IPS DF 4.7 (cell line): Measurements from ENCODE around the gene DGCR2.
"Not testable (repeated sequence)": the region's sequence is repeated elsewhere in the genome, so short reads cannot be mapped to it uniquely, and the experiment has no call there.

Source experiments
- DNase-seq: peaks from one replicate; pipeline ENCODE4 v3.0.0-alpha.2; 2013; ENCODE audit warnings: low spot score; ENCODE audit errors: extremely low read depth

Gene DGCR2, protein sequence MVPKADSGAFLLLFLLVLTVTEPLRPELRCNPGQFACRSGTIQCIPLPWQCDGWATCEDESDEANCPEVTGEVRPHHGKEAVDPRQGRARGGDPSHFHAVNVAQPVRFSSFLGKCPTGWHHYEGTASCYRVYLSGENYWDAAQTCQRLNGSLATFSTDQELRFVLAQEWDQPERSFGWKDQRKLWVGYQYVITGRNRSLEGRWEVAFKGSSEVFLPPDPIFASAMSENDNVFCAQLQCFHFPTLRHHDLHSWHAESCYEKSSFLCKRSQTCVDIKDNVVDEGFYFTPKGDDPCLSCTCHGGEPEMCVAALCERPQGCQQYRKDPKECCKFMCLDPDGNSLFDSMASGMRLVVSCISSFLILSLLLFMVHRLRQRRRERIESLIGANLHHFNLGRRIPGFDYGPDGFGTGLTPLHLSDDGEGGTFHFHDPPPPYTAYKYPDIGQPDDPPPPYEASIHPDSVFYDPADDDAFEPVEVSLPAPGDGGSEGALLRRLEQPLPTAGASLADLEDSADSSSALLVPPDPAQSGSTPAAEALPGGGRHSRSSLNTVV

DNA sequence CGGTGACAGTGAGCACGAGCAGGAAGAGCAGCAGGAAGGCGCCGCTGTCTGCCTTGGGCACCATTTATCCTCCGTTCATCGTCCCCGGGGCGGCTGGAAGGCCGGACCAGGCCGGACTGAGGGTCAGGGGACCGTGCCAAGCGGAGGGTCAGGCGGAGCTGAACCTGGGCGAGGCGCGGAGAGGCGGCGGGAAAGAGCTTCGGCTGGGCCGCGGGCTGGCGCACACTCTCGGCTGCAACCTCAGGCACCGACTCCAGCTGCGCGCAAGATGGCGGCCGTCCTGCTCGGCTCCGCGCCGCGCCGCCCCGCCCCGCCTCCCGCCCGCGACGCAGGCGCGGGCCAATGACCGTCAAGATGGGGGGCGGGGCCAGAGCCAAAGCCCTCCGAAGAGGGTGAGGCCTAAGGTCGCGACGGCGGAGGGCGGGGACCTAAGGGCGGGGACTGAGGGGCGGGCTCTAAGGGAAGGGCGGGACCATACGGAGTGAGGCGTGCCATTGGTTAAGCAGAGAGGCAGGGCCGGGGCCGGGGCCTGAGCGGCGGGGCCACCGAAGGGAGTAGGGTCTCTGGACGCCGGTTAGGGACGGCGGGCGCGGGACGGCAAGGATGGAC lies at the start of gene DGCR2:
Gene DGCR2 (minus strand): TSS at position 270 of the 609 bp plus-strand sequence. CDS start 206 bp downstream, at position 64.
- DNase-seq = no peak

DNA sequence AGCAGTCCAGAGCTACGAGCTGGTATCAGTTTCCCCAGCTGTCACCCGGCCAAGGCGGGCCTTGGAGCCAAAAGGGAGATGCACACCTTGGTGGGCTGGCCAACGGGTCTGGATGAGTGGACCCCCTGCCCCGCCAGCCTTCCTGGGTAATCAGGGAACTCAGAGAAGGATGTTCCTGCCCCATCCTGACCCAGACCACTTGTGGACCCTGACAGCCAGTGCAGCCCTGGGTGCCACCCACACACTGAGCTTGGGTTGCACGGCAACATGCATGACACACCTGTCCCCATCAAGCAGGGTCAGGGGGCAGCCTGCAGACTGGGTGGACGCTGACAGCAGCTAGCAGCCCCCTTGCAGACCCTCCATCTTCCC lies 47.7 kb upstream of the DGCR2 start:
- DNase-seq = no peak

DNA sequence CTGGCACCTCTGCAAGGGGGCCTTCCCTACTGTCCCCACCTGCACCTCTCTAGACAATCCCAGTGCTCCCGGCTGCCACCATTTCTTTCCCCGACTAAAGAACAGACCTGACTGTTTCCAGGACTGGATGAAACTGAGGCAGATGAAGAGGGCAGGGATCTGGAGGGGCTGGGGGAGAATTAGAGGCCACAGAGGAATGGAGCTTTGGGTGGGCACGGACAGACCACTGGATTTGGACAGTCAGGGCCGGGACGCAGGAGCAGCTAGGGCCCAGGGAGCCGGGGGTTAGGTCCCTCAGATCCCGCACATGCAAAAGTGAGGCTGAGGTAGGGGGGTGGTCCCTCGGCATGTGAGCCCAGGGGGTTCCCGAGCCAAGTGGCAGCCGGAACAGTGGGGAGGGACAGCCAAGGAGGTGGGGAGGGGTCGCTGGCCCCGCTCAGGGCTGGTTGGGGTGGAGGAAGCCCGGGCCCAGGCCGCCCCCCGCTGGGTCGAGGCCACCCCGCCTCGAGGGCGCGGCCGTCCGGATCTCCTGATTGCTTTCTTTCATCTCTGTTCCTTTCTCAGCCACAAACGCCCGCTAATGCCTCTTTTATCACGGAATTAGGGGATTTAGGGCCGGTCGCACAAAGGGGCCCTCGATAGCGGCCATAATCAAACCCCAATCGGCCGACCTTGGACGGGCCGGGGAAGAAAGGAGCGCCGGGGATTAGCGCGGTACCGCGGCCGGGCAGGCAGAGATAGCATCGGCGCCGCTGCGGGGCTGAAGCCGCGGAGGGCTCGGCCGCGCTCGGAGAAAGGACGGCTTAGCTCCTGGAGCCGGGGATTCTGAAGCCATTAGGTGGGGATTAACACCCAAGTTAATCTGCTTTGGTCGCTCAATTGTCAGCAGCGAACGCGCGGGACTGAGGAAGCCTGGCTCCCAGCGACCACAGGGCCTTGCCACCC lies 47.1 kb upstream of the DGCR2 start:
- no peak for DNase-seq

DNA sequence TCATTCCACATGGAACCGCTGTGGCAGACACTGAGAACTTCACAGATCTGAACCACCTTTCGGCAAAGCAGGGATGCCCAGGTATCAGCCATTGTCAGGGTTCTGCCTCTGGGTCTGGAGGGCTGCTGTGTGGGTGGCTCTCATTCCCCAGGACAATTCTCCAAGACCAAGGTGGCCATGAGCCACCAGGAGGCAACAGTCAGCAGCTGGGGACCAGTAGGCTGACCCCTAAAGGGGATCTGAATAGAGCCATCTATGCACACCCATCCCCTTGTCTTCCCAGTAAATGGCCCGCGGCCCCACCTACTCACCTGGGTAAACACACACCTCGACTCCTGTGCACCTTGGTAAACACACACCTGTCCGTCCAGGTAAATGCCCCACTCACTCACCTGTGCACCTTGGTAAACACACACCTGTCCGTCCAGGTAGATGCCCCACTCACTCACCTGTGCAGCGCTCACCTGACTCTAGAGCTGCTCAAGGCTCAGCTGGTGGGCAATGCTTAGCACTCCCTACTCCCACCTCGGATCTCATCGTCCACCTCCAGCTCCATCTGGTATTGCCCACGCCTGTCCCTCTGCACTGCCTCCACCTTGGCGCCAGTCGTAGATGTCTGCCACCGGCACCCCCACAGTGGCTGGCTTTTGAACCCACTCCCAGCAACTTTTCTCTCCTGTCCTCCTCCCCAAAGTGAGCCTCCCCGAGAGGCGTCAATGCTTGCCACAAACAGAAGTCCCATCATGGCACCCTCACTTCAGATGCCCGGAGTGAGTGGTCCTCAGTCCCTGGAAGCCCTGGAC lies 46.1 kb upstream of the DGCR2 start:
- DNase-seq = no peak

DNA sequence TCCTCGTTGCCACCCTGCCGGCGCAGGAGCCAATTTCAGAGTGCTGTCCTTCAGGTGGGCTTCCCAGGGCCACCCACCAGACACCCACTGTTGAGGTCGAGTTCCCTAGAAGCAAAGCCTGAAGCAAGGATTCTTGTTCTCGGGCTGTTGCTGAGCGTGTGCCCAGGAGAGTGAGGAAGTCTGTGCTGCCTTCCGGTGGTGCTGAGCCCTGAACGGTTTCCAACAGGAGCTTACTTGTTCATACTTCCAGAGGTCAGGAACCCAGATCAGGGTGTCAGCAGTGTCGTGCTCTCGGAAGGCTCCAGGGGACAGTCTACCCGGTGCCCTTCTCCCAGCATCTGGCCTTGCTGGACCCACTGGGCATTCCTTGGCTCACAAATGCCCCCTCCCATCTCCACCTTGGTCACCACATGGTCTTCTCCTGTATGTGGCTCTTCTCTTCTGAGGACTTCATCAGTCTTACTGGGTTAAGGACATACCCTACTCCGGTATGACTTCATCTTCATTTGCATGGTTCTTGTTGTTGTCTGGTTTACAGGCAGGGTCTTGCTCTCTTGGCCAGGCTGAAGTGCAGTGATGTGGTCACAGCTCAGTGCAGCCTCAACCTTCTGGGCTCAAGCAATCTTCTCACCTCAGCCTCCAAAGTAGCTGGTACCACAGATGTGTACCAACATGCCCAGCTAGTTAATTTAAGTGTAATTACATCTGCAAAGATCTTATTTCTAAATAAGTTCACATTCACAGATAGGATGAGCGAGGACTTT lies 45.1 kb upstream of the DGCR2 start:
- DNase-seq = no peak

DNA sequence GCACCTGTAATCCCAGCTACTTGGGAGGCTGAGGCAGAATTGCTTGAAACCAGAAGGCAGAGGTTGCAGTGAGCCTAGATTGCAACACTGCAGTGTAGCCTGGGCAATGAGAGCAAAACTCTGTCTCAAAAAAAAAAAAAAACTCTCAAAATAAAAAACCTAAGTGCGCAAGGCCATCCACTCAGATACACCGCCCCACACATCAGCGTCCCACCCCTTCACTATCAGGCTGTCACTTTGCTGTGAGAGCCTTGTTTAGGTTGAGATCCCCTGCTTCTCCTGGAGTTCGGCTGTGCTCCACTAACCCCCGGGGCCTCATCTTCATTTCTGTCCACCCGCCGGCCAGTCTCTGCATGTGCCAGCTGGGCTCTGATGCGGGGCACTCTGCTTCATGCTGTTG lies 44.2 kb upstream of the DGCR2 start:
- DNase-seq = no peak

DNA sequence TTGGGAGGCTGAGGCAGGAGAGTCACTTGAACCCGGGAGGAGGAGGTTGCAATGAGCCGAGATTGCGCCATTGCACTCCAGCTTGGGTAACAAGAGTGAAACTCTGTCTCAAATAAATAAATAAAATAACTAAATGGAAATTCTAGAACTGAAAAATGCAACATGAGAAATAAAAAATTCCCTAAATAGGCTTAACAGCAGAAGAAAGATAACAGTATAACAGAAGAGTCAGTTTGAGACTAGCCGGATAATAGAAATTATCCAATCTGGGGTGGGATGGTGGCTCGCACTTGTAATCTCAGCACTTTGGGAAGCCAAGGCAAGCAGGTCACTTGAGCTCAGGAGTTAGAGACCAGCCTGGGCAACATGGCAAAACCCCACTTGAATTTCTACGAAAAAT lies 42.2 kb upstream of the DGCR2 start:
- DNase-seq = no peak

DNA sequence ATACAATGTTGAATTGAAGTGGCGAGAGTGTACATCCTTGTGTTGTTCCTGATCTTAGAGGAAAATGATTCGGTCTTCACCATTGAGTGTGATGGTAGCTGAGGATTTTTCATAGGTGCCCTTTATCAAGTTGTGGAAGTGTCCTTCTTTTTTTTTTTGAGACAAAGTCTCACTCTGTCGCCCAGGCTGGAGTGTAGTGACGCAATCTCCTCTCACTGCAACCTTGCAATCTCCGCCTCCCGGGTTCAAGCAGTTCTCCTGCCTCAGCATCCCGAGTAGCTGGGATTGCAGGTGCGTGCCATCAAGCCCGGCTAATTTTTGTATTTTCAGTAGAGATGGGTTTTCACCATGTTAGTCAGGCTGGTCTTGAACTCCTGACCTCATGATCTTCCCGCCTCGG lies 36.4 kb upstream of the DGCR2 start:
- DNase-seq = not testable (repeated sequence)

DNA sequence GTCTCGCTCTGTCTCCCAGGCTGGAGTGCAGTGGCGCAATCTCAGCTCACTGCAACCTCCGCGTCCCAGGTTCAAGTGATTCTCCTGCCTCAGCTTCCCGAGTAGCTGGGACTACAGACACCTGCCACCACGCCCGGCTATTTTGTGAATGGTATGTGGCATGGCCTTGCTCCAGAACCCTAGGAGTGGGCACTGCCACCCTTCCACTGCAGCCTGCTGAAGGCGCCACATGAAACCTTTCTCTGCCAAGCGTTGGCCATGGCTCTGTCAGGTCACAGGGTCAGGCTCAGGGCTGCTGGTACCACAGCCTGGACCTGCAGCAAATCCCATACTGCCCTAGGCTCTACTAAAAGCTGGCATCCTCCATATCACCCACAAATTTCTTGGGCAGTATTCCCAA lies 33.9 kb upstream of the DGCR2 start:
- not testable (repeated sequence) for DNase-seq

DNA sequence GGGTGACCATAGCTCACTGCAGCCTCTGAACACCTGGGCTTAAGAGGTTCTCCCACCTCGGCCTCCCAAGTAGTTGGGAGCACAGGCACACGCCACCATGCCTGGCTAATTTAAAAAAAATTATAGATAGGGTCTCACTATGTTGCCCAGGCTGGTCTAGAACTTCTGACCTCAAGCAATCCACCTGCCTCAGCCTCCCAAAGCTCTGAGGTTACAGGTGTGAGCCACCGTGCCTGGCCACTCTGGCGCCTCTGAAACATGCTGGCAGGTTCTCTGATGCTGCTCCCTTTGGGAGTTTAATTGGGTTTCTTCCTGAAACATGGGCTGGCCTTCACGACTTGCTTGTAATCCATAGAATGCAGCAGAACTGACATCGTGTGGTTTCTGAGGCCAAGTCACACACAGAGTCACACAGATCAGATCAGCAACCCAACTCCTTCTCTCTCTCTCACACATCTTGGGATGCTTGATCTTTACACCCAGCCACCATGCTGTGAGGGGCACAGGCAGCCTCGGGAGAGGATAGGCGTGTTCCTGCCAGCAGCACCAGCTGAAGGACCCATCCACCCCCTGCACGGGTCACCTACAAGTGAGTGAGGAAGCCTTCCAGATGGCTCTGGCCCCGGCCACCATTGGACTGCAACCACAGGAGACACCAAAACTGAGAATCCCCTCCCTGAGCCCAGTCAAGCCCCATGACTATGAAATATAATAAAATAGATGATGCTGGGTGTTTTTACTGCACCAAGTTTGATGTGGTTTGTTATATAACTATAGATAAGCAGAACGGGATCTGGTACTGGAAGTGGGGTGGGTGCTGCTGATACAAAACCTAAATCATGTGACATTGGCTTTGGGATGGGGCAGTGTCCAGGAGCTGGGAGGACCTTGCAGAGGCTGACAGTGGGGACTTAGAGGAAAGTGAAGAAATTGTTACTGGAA lies 31.0 kb upstream of the DGCR2 start:
- DNase-seq = no peak

DNA sequence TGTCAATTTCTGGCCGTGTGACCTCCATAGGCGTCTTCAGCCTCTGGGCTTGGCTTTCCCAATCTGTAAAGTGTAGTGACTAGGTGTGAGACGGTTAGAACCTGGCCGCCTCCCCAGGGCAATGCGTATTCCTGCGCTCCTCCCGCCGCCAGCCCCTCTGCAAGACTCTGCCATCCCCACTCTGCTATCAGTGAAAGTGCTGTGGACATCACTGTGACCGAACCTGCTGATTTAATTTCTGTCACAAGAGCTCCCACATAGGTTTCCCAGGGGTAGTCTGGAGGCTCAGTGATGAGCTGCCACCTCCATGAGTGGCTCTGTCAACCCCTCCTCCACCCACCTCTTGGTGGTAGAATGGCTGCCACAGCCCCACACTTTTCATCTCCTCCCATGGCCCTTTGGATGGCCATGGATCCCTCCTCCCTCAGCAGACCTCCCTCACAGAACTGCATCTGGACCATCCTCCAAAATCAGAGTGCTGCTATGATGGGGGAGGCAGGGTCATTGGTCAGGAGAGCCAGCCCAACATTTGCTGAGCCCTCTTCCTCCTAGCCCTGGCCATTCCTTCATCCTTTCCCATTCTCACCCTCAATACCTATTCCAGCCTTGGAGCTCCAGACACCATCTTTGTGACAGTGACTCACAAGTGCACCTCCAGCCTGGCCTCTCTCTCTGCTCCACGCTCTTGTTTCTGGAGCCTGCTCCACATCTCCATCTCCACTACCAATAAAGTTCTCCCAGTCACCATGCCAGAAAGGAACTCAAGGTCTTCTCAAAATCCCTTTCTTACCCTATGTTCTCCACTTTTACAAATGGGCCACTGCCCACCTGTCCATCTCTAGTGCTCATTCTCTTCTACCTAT lies 29.3 kb upstream of the DGCR2 start:
- DNase-seq = no peak

DNA sequence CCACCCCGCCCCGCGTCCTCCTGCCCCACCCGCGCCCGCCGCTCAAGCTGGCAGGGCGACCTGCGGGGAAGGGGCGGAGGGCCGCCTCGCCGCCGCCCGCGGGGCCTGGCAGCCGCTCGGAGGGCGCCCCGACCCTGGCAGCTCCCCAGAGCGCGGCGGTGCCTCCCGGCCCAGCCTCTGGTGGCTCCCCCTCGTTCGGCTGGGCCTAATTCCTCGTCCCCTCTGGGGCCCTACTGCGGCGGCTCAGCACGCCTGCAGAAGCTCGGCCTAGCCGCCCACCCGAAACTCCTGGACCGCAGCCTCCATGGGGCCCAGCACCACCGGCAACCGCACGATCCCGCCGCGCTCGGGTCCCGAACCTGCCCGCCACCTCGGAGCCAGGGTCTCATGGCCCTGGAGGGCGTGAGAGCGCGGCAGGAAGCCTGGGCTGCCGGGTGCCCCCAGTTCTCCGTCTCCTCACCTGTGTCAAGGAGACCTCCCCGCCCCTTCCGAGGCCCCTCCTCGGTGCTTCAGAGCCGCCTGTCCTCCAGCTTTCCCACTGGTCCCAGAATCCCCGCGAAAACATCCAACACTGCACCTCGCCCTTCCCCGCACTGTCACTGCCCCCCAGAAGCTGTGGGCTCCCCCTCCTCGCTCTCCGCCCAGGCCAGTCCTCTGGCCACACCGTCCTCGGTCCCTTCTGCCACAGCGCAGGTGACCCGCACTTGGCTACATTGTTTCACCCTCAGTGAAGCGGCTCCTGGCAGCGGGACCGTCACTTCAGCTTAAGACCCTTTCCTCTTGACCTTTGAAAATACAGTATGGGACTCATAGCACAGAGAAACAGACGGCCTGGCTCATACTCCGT lies 28.5 kb upstream of the DGCR2 start:
- DNase-seq = no peak

DNA sequence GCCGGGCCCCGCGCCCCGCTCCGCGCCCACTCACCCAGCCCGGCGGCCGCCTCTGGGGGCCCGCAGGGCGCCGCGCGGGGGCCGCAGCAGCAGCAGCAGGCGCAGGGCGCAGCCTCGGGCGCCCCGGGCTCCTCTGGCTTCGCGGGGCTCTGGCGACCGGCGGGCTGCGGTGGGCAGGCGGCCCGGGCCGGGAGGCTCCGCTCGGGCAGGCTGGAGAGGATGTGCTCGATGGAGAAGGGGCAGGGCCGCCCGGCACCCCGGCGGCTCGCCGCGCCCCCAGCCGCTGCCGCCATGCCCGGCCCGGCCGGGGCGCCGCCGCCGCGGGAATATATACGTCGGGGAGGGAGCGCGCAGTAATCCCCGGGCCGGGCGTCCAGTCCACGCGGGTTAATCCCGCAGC lies 27.8 kb upstream of the DGCR2 start, which contains the start of gene GSC2:
Gene GSC2 (minus strand): TSS at position 302 of the 400 bp plus-strand sequence. CDS start 9 bp downstream, at position 293.
- DNase-seq = no peak

DNA sequence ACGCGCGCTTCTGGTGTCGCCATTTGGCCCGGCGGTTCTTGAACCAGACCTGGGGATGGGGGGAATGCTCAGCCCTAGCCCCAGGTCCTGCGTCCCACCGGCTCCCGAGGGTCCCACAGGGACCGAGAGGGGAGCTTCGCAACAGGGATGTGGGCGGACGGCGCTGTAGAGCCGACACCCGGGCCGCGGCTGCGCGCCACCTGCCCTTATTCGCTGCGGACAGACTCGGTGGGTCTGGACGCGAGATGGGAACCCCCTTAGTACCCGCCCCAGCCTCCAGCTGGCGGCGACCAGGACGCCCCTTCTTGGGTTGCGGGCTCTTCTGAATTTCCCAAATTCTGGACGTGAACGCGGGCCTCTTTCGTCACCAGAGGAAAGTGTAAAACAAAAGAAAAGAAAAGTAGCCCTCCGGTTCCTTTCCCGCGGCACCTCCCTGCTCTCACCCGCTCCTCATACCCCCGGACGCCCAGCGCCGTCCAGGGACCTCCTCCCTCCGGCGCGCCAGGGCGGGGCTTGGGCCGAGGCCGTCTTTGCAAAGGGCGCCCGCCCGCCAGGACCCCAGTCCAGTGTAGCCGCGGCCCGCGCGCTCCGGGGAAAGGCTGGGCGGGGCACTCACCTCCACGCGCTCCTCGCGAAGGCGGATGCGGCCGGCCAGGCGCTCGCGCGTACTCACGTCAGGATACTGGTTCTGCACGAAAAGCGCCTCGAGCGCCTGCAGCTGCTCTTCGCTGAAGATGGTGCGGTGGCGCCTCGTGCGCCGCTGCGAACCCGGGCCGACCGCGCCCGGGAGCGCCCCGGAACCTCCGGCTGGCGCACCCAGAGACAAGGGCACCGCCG lies 27.1 kb upstream of the DGCR2 start:
- no peak for DNase-seq

DNA sequence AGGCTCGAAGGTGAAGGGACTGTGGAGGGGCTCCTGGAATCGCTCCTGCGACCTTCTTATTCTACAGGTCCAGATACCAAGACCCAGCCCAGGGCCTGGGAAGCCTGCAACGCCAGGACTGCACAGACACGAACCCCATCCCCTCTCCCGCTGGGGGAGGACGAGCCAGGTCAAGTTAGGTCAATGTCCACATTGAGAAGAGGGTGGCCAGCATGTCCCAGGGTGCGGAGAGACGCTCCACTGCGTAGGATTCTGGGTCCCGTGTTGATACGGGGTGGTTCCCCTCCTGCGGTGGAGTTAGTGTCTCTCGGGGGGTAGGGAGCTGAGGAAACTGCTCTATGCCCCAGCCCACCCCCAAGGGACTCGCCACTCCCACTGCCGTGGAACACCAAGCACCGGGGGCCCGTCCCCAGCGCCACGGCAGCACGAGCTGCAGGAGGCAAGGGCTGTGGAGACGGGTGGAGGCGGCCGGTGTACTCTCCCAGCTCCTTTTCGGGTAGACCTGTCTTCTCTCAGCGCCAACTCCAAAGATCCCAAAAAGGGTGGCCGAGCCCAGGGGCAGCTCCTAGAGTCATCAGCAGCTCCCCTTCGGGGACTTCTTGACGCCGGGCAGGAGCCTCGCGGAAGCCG lies 26.3 kb upstream of the DGCR2 start:
- no peak for DNase-seq
